HCT116 (cell line): ENCODE measurements around the gene DPP6. TPM values are rescaled to one million over a fixed set of nuclear protein-coding genes. Genes with fewer than 3 reads are reported as not detected.

ENCODE experiments used
- ATAC-seq: fragments of 200-7000 bp; cut with Tn5 transposase; 2 replicates; pipeline ENCODE4 v1.9.1; 2020; ENCODE audit warnings: mild to moderate bottlenecking, moderate library complexity
- BruUV-seq: library from RNA; stranded (reverse); fragments of 400-500 nt; replicated peaks from 2 replicates; lab custom pipeline; 2021; lab: Mats Ljungman, UMichigan
- CTCF ChIA-PET: fragments of 300-600 bp; sonication (Branson Sonifier 250); formaldehyde crosslinking; loops from one replicate; lab custom pipeline; 2021; ENCODE audit warnings: antibody characterized with exemption; lab: Charles Lee
- POLR2A ChIA-PET: fragments of 300-600, 350-600 bp; sonication (Branson Sonifier 250); formaldehyde crosslinking; loops from one replicate; lab custom pipeline; 2021; ENCODE audit warnings: antibody characterized with exemption; lab: Charles Lee
- RAD21 ChIA-PET, 2 experiments: fragments of 300-600 bp; sonication (Branson Sonifier 250); formaldehyde crosslinking; loops; one replicate each; lab custom pipeline; 2023; ENCODE audit warnings: low total read pairs in 2 of 2; ENCODE audit not compliant: uncharacterized antibody in 2 of 2, unreplicated experiment in 2 of 2, low non-redundant PET in 1 of 2; lab: Charles Lee
- DNase-seq: peaks from one replicate; pipeline ENCODE4 v3.0.0-alpha.2; 2010; ENCODE audit warnings: low read depth, low spot score
- H2AFZ ChIP-seq: fragments of 200-600 bp; shearing (Covaris generic), sonication (generic); 2 replicates; pipeline ENCODE4 v1.6.1; 2017; ENCODE audit warnings: low read depth, mixed run types, mixed read lengths, antibody characterized with exemption, low read length; ENCODE audit not compliant: poor library complexity, severe bottlenecking
- H3K27ac ChIP-seq: 2 replicates; pipeline ENCODE4 v1.5.1; 2012; ENCODE audit warnings: low read depth, low read length
- H3K27me3 ChIP-seq: fragments of 200-600 bp; sonication (generic); 2 replicates; pipeline ENCODE4 v1.6.1; 2016; ENCODE audit warnings: mixed run types, low read length, mixed read lengths; ENCODE audit not compliant: insufficient read depth
- H3K36me3 ChIP-seq, 2 experiments: fragments of 200-500 bp in 1 of 2; fragments of 200-600 bp in 1 of 2; sonication (Bioruptor generic) in 1 of 2; sonication (generic) in 1 of 2; 2 replicates each; pipeline versions ENCODE4 v1.5.1 to v1.6.1; 2014 to 2016; ENCODE audit warnings: low read length in 2 of 2, inconsistent platforms in 1 of 2, mixed read lengths in 1 of 2, mixed run types in 1 of 2; ENCODE audit not compliant: insufficient read depth in 2 of 2, control insufficient read depth in 1 of 2
- H3K4me1 ChIP-seq, 2 experiments: fragments of 200-600 bp in 1 of 2; sonication (generic) in 1 of 2; 2 replicates each; pipeline versions ENCODE4 v1.5.1 to v1.6.1; 2012 to 2017; ENCODE audit warnings: low read length in 2 of 2, inconsistent platforms in 1 of 2, mild to moderate bottlenecking in 1 of 2, mixed read lengths in 1 of 2, mixed run types in 1 of 2, moderate library complexity in 1 of 2; ENCODE audit not compliant: insufficient read depth in 2 of 2, control insufficient read depth in 1 of 2
- H3K4me2 ChIP-seq: fragments of 200-600 bp; sonication (generic); 2 replicates; pipeline ENCODE4 v1.6.1; 2017; ENCODE audit warnings: mixed run types, low read length, mixed read lengths
- H3K4me3 ChIP-seq, 2 experiments: fragments of 200-600 bp in 1 of 2; sonication (generic) in 1 of 2; replicated peaks in 1 of 2; 2 replicates each; pipeline ENCODE4 v1.5.1; 2011 to 2016; ENCODE audit warnings: low read length in 2 of 2, control low read depth in 1 of 2, low read depth in 1 of 2, mild to moderate bottlenecking in 1 of 2, mixed read lengths in 1 of 2, mixed run types in 1 of 2
- H3K79me2 ChIP-seq: fragments of 200-600 bp; sonication (generic); 2 replicates; pipeline ENCODE4 v1.6.1; 2017; ENCODE audit warnings: mild to moderate bottlenecking, mixed run types, low read length, moderate library complexity, mixed read lengths; ENCODE audit not compliant: insufficient read depth
- H3K9ac ChIP-seq: fragments of 200-600 bp; sonication (generic); 2 replicates; pipeline ENCODE4 v1.6.1; 2016; ENCODE audit warnings: low read length, mixed read lengths
- H3K9me2 ChIP-seq: fragments of 200-600 bp; sonication (generic), shearing (Covaris generic); 2 replicates; pipeline ENCODE4 v1.6.1; 2017; ENCODE audit warnings: mixed run types, mild to moderate bottlenecking, moderate library complexity; ENCODE audit not compliant: insufficient read depth
- H3K9me3 ChIP-seq, 2 experiments: fragments of 200-500 bp in 1 of 2; fragments of 200-600 bp in 1 of 2; sonication (Bioruptor generic) in 1 of 2; sonication (generic) in 1 of 2; 2 replicates each; pipeline ENCODE4 v1.6.1; 2014 to 2017; ENCODE audit warnings: low read length in 2 of 2, mixed read lengths in 2 of 2, inconsistent platforms in 1 of 2, low read depth in 1 of 2, mild to moderate bottlenecking in 1 of 2, mixed run types in 1 of 2, moderate library complexity in 1 of 2; ENCODE audit not compliant: control insufficient read depth in 1 of 2, insufficient read depth in 1 of 2
- H4K20me1 ChIP-seq: fragments of 200-600 bp; sonication (generic), shearing (Covaris generic); 2 replicates; pipeline ENCODE4 v1.6.1; 2017; ENCODE audit warnings: mixed run types, mild to moderate bottlenecking, moderate library complexity; ENCODE audit not compliant: insufficient read depth
- ATF3 ChIP-seq: IDR thresholded peaks from 2 replicates; pipeline ENCODE4 v1.6.1; 2012
- CBX3 ChIP-seq: IDR thresholded peaks from 2 replicates; pipeline ENCODE4 v1.6.1; 2012; ENCODE audit warnings: low read depth
- CTCF ChIP-seq, 3 experiments: fragments of 200-600 bp in 1 of 3; sonication (generic) in 1 of 3; IDR thresholded peaks in 2 of 3; conservative IDR thresholded peaks in 1 of 3; 2 replicates each; pipeline ENCODE4 v1.5.1; 2012 to 2017; ENCODE audit warnings: low read depth in 2 of 3, low read length in 2 of 3, antibody characterized with exemption in 1 of 3, borderline replicate concordance in 1 of 3, control low read depth in 1 of 3, mild to moderate bottlenecking in 1 of 3, mixed read lengths in 1 of 3, mixed run types in 1 of 3, moderate library complexity in 1 of 3; ENCODE audit not compliant: insufficient read depth in 1 of 3
- ELF1 ChIP-seq: IDR thresholded peaks from 2 replicates; pipeline ENCODE4 v1.6.1; 2012; ENCODE audit warnings: low read depth, borderline replicate concordance
- FOSL1 ChIP-seq: IDR thresholded peaks from 2 replicates; pipeline ENCODE4 v1.6.1; 2012; ENCODE audit warnings: low read depth
- MAX ChIP-seq: IDR thresholded peaks from 2 replicates; pipeline ENCODE4 v1.6.1; 2012
- POLR2A ChIP-seq: IDR thresholded peaks from 2 replicates; pipeline ENCODE4 v1.7.0; 2011; ENCODE audit warnings: borderline replicate concordance; ENCODE audit not compliant: insufficient read depth, insufficient read length; ENCODE audit errors: extremely low read depth
- POLR2AphosphoS5 ChIP-seq: IDR thresholded peaks from 2 replicates; pipeline ENCODE4 v1.6.1; 2011; ENCODE audit warnings: mild to moderate bottlenecking, low read depth, low read length, moderate library complexity
- RAD21 ChIP-seq: IDR thresholded peaks from 2 replicates; pipeline ENCODE4 v1.6.1; 2012; ENCODE audit warnings: low read depth, mild to moderate bottlenecking
- SP1 ChIP-seq: IDR thresholded peaks from 2 replicates; pipeline ENCODE4 v1.6.1; 2012; ENCODE audit warnings: low read depth
- SRF ChIP-seq: IDR thresholded peaks from 2 replicates; pipeline ENCODE4 v1.6.1; 2012; ENCODE audit warnings: low read depth
- YY1 ChIP-seq: IDR thresholded peaks from 2 replicates; pipeline ENCODE4 v1.6.1; 2011; ENCODE audit warnings: low read length, low read depth, moderate library complexity, mild to moderate bottlenecking; ENCODE audit not compliant: insufficient replicate concordance; ENCODE audit errors: extremely low read depth
- ZBTB33 ChIP-seq: IDR thresholded peaks from 2 replicates; pipeline ENCODE4 v1.6.1; 2011; ENCODE audit warnings: mild to moderate bottlenecking, low read length, moderate library complexity; ENCODE audit not compliant: insufficient replicate concordance; ENCODE audit errors: extremely low read depth
- ZFX ChIP-seq: fragments of 450-650 bp; IDR thresholded peaks from 2 replicates; pipeline ENCODE4 v1.6.1; 2017
- ZNF274 ChIP-seq: fragments of 200-500 bp; sonication (Bioruptor generic); IDR thresholded peaks from 2 replicates; pipeline ENCODE4 v1.6.1; 2014; ENCODE audit warnings: mild to moderate bottlenecking, low read depth, low read length, inconsistent platforms
- intact Hi-C: fragments of 100-400 bp; cut with micrococcal nuclease; formaldehyde crosslinking; loops from 2 replicates; pipeline ENCODE4 v1.10.0; 2022
- total RNA-seq: library from RNA; stranded (reverse); gene quantifications from one replicate; pipeline ENCODE4 v1.2.1, GENCODE V29; 2021; ENCODE audit not compliant: unreplicated experiment

Gene DPP6
- total RNA-seq, 1 experiment from 2014 or later, result not detected

GRCh38 chr7:154910977-154911376 lies 858.8 kb downstream of the DPP6 start:
- DNase-seq (no peak), ATAC-seq (no peak)
- Histone ChIP-seq H3K27ac (no peak overlapping the region), H3K9me2 (no peaks in the 10 kb centered on the region), H3K4me2 (no peak overlapping the region), H3K27me3 (no peaks in the 10 kb centered on the region), H3K79me2 (no peaks in the 10 kb centered on the region), H3K9me3 (no peaks in the 10 kb centered on the region), H2AFZ (no peak overlapping the region), H4K20me1 (no peaks in the 10 kb centered on the region), H3K36me3 (no peaks in the 10 kb centered on the region), H3K4me3 (no peak overlapping the region), H3K9ac (no peak overlapping the region), H3K4me1 (no peaks in the 10 kb centered on the region)
- POLR2A ChIA-PET, result no interaction called here
- no TSS peak for BruUV-seq
- intact Hi-C loops, result loop anchor here (5.0 kb wide), 1 partner anchor 856 kb away; no protein-coding TSS in a partner anchor
- no peak for TF ChIP-seq ELF1
- TF ChIP-seq MAX, result no peak
- no peak for TF ChIP-seq ZFX
- no peak for TF ChIP-seq CBX3
- TF ChIP-seq YY1, result no peak
- no peak for TF ChIP-seq ZNF274
- TF ChIP-seq ATF3, result no peak
- TF ChIP-seq ZBTB33, result no peak
- no peak for TF ChIP-seq RAD21
- TF ChIP-seq FOSL1, result no peak
- no peak for TF ChIP-seq POLR2A
- no peak for TF ChIP-seq POLR2AphosphoS5
- TF ChIP-seq CTCF (IDR thresholded peaks at IDR 0.05 in 2 of 3, conservative IDR thresholded peaks at IDR 0.05 in 1 of 3; ENCODE audit: borderline replicate concordance in 1 of 3, insufficient read depth in 1 of 3, low read depth in 2 of 3, low read length in 2 of 3), result no peak
- TF ChIP-seq SP1, result no peak
- no peak for TF ChIP-seq SRF
- CTCF ChIA-PET, result no interaction called here
- RAD21 ChIA-PET, result no interaction called here
